OCI-LY7 (cell line): Measurements from ENCODE around the gene ACOT12. TPM values are rescaled to one million over a fixed set of nuclear protein-coding genes. Genes with fewer than 3 reads are reported as not detected.

Experiments used
- Bru-seq: library from RNA; stranded (reverse); fragments of 400-500 nt; gene quantifications from one replicate; lab custom pipeline; 2021; lab: Mats Ljungman, UMichigan
- BruChase-seq, 2 experiments: library from RNA; stranded (reverse); fragments of 400-500 nt; gene quantifications; one replicate each; lab custom pipeline; 2021; lab: Mats Ljungman, UMichigan
- BruUV-seq: library from RNA; stranded (reverse); fragments of 400-500 nt; replicated peaks from 2 replicates; lab custom pipeline; 2021; lab: Mats Ljungman, UMichigan
- CTCF ChIA-PET: fragments of 300-600 bp; sonication (Branson Sonifier 250); formaldehyde crosslinking; loops from one replicate; lab custom pipeline; 2022; ENCODE audit warnings: antibody characterized with exemption; ENCODE audit not compliant: unreplicated experiment; lab: Charles Lee
- POLR2A ChIA-PET: fragments of 300-600 bp; sonication (Branson Sonifier 250); formaldehyde crosslinking; loops from one replicate; lab custom pipeline; 2022; ENCODE audit warnings: antibody characterized with exemption; lab: Charles Lee
- DNase-seq: peaks from one replicate; pipeline ENCODE4 v3.0.0-alpha.2; 2015; ENCODE audit warnings: low spot score
- H2AFZ ChIP-seq: fragments of 200-600 bp; sonication (generic), shearing (Covaris generic); 2 replicates; pipeline ENCODE4 v1.6.1; 2014; ENCODE audit warnings: mild to moderate bottlenecking, antibody characterized with exemption, low read length, moderate library complexity
- H3K27ac ChIP-seq: fragments of 200-600 bp; sonication (generic); 2 replicates; pipeline ENCODE4 v1.5.1; 2014; ENCODE audit warnings: mixed run types, low read depth, mild to moderate bottlenecking, moderate library complexity, low read length, inconsistent platforms; ENCODE audit not compliant: poor library complexity, severe bottlenecking
- H3K36me3 ChIP-seq: fragments of 200-600 bp; sonication (generic); 2 replicates; pipeline ENCODE4 v1.6.1; 2014; ENCODE audit warnings: mild to moderate bottlenecking, antibody characterized with exemption, low read length, moderate library complexity, mixed read lengths; ENCODE audit not compliant: insufficient read depth
- H3K4me1 ChIP-seq: fragments of 200-600 bp; sonication (generic); 2 replicates; pipeline ENCODE4 v1.5.1; 2014; ENCODE audit warnings: mild to moderate bottlenecking, low read length; ENCODE audit not compliant: insufficient read depth, poor library complexity, severe bottlenecking
- H3K4me2 ChIP-seq: fragments of 200-600 bp; sonication (generic); 2 replicates; pipeline ENCODE4 v1.6.1; 2014; ENCODE audit warnings: mild to moderate bottlenecking, low read length
- H3K4me3 ChIP-seq: fragments of 200-600 bp; sonication (generic); 2 replicates; pipeline ENCODE4 v1.5.1; 2014; ENCODE audit warnings: mild to moderate bottlenecking, low read depth, low read length; ENCODE audit not compliant: poor library complexity, severe bottlenecking
- H3K79me2 ChIP-seq: fragments of 200-600 bp; sonication (generic); 2 replicates; pipeline ENCODE4 v1.6.1; 2016; ENCODE audit warnings: low read depth, mild to moderate bottlenecking, low read length, moderate library complexity, mixed read lengths; ENCODE audit not compliant: insufficient read depth
- H3K9me2 ChIP-seq: fragments of 200-600 bp; sonication (generic); 2 replicates; pipeline ENCODE4 v1.6.1; 2016; ENCODE audit warnings: mild to moderate bottlenecking, low read length, mixed read lengths; ENCODE audit not compliant: insufficient read depth
- H3K9me3 ChIP-seq: fragments of 200-600 bp; sonication (generic); 2 replicates; pipeline ENCODE4 v1.6.1; 2014; ENCODE audit warnings: mild to moderate bottlenecking, mixed run types, low read length, mixed read lengths
- H4K20me1 ChIP-seq: fragments of 200-600 bp; sonication (generic); 2 replicates; pipeline ENCODE4 v1.6.1; 2014; ENCODE audit warnings: mild to moderate bottlenecking, antibody characterized with exemption, low read length, moderate library complexity, mixed read lengths; ENCODE audit not compliant: insufficient read depth
- EZH2phosphoT487 ChIP-seq: fragments of 200-600 bp; sonication (generic); IDR thresholded peaks from 2 replicates; pipeline ENCODE4 v1.6.1; 2018; ENCODE audit warnings: low read depth, borderline replicate concordance, mild to moderate bottlenecking, mixed run types, antibody characterized with exemption, low read length, moderate library complexity, mixed read lengths
- intact Hi-C: fragments of 100-400 bp; cut with micrococcal nuclease; formaldehyde crosslinking; loops from one replicate; pipeline ENCODE4 v1.10.0; 2022; ENCODE audit not compliant: unreplicated experiment
- long read RNA-seq: library from polyadenylated mRNA; stranded (forward); transcript quantifications from one replicate; pipeline ENCODE4 v2.0.0, GENCODE V29; 2022
- total RNA-seq, 2 experiments: library from RNA; depleted of rRNA in 1 of 2; stranded (reverse); fragments of >200 nt in 1 of 2; shearing (Covaris generic) in 1 of 2; gene quantifications; 2 replicates each; pipeline ENCODE4 v1.2.3, GENCODE V29; 2014 to 2022
- TF ChIP-seq, protein P1 (sequence below): fragments of 200-600 bp; sonication (generic); conservative IDR thresholded peaks from 2 replicates; pipeline ENCODE4 v1.5.1; 2014; ENCODE audit warnings: mild to moderate bottlenecking, antibody characterized with exemption, low read length, moderate library complexity, mixed read lengths

ACOT12 gene
- total RNA-seq (2014; rRNA removed; shearing (Covaris generic)), result 0.35 TPM in 1 of 2 replicates, not detected in the other
- total RNA-seq (2022), result 0.27 TPM in 1 of 2 replicates, not detected in the other
- percentile 23 among the genes with signal in this experiment for Bru-seq, nascent RNA
- BruChase-seq, experiment 1, labeled RNA remaining after a 6-hour chase, result percentile 21 among the genes with signal in this experiment
- percentile 27 among the genes with signal in this experiment for BruChase-seq, experiment 2, labeled RNA remaining after a 2-hour chase
- long read RNA-seq, result 0 reads

- TF ChIP-seq EZH2phosphoT487, result no peak
- TF ChIP-seq, protein P1, sequence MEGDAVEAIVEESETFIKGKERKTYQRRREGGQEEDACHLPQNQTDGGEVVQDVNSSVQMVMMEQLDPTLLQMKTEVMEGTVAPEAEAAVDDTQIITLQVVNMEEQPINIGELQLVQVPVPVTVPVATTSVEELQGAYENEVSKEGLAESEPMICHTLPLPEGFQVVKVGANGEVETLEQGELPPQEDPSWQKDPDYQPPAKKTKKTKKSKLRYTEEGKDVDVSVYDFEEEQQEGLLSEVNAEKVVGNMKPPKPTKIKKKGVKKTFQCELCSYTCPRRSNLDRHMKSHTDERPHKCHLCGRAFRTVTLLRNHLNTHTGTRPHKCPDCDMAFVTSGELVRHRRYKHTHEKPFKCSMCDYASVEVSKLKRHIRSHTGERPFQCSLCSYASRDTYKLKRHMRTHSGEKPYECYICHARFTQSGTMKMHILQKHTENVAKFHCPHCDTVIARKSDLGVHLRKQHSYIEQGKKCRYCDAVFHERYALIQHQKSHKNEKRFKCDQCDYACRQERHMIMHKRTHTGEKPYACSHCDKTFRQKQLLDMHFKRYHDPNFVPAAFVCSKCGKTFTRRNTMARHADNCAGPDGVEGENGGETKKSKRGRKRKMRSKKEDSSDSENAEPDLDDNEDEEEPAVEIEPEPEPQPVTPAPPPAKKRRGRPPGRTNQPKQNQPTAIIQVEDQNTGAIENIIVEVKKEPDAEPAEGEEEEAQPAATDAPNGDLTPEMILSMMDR, result no peak
- no peak for DNase-seq
- Histone ChIP-seq H3K9me2 (no peaks in the 10 kb centered on the region), H3K4me1 (no peaks in the 10 kb centered on the region), H3K4me3 (no peak within 1 kb of the TSS), H3K4me2 (no peak within 1 kb of the TSS), H2AFZ (no peak within 1 kb of the TSS), H3K9me3 (no peaks in the 10 kb centered on the region), H3K36me3 (no peaks in the 10 kb centered on the region), H4K20me1 (no peaks in the 10 kb centered on the region), H3K79me2 (no peaks in the 10 kb centered on the region), H3K27ac (no peak within 1 kb of the TSS)
- ChIA-PET CTCF (interaction anchor here (0.6 kb wide), 1 partner anchor 53 kb away, joined by 3 read pairs; no protein-coding TSS in a partner anchor), POLR2A (interaction anchor here (0.7 kb wide), 1 partner anchor 34 kb away, joined by 3 read pairs; no protein-coding TSS in a partner anchor)
- intact Hi-C loops, result no loop called here
- BruUV-seq, result no TSS peak
These were observed at the start of gene ACOT12 for GRCh38 chr5:81393783-81394718. ACOT12 (minus strand) TSS chr5:81394134; CDS start chr5:81394114, 20 bp downstream.

DNA sequence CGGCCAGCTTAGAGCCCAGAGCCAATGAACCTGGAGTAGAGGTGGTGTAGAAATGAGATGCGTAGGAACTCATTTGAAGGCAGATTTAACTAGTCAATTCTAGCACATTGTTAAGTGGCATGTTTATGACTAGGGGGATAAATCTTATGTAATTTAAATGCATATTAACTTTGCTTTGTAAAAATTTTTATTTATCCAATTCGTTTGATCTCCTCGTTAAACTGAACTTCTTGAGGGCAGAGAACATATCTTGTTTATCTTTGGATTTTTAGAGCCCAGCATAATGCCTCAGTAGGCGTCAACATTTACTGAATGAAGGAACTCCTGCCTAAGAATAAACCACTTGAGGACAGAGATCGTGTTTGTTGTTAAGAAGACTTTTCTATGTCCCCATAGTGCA lies 41.1 kb upstream of the ACOT12 start:
- Histone ChIP-seq H4K20me1 (no peaks in the 10 kb centered on the region), H3K4me2 (no peak overlapping the region), H3K36me3 (peaks cover 46% of the 10 kb centered on the region), H2AFZ (no peak overlapping the region), H3K4me1 (no peaks in the 10 kb centered on the region), H3K79me2 (no peaks in the 10 kb centered on the region), H3K27ac (no peak overlapping the region), H3K9me2 (no peaks in the 10 kb centered on the region), H3K9me3 (no peaks in the 10 kb centered on the region), H3K4me3 (no peak overlapping the region)
- ChIA-PET POLR2A (no interaction called here), CTCF (no interaction called here)
- DNase-seq, result no peak
- intact Hi-C loops, result no loop called here
- no TSS peak for BruUV-seq
- no peak for TF ChIP-seq EZH2phosphoT487
- TF ChIP-seq, protein P1, result no peak
